ENCODE measurements around the gene LDLRAD4.

Gene LDLRAD4

DNA sequence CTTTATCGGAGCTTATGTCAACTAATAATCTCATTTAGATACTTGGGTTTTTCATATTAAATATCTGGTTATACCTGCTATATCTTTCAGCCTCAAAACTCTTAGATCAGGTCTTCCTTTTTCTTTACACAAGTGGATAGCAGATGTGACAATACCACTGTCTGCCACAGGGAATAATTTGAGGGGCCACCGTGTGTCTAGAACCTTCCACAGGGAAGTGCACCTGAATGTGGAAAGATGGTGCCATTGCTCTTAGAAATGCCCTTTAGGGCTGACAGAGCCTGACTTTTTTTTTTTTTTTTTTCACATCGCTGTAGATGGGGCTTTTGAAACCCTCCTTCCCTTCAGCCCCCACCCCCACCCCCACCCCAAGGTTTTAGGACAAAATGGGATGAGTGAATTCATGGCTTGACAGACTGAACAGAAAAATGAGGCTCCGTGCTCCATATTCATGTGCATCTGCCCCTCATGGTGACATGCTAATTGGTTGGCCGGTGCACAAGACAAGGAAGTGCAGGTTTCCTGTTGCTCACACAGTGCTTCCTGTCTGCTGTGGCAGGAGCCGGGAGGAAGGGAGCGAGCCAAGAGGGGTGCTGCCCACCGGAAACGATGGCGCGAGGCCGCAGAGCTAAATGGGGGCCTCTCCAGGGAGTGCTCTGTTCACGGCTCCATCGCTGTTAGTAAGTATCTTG, 246.0 kb downstream of the LDLRAD4 start:
- Histone ChIP-seq H3K27ac (replicated peaks) (peak overlapping the region; percentile 83), H3K4me3 (replicated peaks; ENCODE audit: insufficient read depth, low read length) (peak overlapping the region; percentile 46), H3K27me3 (ENCODE audit: insufficient read depth, poor library complexity, severe bottlenecking) (no peaks in the 10 kb centered on the region)
- peak; percentile 92 to 96 for DNase-seq (ENCODE audit: low read depth in 1 of 2, low spot score in 1 of 2)
- peak; percentile 90 for TF ChIP-seq SPI1 (IDR thresholded peaks at IDR 0.05; ENCODE audit: borderline replicate concordance, low read depth)
- TF ChIP-seq, protein P1, sequence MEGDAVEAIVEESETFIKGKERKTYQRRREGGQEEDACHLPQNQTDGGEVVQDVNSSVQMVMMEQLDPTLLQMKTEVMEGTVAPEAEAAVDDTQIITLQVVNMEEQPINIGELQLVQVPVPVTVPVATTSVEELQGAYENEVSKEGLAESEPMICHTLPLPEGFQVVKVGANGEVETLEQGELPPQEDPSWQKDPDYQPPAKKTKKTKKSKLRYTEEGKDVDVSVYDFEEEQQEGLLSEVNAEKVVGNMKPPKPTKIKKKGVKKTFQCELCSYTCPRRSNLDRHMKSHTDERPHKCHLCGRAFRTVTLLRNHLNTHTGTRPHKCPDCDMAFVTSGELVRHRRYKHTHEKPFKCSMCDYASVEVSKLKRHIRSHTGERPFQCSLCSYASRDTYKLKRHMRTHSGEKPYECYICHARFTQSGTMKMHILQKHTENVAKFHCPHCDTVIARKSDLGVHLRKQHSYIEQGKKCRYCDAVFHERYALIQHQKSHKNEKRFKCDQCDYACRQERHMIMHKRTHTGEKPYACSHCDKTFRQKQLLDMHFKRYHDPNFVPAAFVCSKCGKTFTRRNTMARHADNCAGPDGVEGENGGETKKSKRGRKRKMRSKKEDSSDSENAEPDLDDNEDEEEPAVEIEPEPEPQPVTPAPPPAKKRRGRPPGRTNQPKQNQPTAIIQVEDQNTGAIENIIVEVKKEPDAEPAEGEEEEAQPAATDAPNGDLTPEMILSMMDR (IDR thresholded peaks at IDR 0.05; ENCODE audit: insufficient read depth, low read length): no peak
- TF ChIP-seq GABPA (IDR thresholded peaks at IDR 0.05; ENCODE audit: low read depth): peak; percentile 81
- TF ChIP-seq, protein P2, sequence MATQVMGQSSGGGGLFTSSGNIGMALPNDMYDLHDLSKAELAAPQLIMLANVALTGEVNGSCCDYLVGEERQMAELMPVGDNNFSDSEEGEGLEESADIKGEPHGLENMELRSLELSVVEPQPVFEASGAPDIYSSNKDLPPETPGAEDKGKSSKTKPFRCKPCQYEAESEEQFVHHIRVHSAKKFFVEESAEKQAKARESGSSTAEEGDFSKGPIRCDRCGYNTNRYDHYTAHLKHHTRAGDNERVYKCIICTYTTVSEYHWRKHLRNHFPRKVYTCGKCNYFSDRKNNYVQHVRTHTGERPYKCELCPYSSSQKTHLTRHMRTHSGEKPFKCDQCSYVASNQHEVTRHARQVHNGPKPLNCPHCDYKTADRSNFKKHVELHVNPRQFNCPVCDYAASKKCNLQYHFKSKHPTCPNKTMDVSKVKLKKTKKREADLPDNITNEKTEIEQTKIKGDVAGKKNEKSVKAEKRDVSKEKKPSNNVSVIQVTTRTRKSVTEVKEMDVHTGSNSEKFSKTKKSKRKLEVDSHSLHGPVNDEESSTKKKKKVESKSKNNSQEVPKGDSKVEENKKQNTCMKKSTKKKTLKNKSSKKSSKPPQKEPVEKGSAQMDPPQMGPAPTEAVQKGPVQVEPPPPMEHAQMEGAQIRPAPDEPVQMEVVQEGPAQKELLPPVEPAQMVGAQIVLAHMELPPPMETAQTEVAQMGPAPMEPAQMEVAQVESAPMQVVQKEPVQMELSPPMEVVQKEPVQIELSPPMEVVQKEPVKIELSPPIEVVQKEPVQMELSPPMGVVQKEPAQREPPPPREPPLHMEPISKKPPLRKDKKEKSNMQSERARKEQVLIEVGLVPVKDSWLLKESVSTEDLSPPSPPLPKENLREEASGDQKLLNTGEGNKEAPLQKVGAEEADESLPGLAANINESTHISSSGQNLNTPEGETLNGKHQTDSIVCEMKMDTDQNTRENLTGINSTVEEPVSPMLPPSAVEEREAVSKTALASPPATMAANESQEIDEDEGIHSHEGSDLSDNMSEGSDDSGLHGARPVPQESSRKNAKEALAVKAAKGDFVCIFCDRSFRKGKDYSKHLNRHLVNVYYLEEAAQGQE (IDR thresholded peaks at IDR 0.05; ENCODE audit: insufficient replicate concordance, low read depth): peak; percentile 69
- TF ChIP-seq POLR2AphosphoS5 (IDR thresholded peaks at IDR 0.05; ENCODE audit: low read depth): peak; percentile 97

DNA sequence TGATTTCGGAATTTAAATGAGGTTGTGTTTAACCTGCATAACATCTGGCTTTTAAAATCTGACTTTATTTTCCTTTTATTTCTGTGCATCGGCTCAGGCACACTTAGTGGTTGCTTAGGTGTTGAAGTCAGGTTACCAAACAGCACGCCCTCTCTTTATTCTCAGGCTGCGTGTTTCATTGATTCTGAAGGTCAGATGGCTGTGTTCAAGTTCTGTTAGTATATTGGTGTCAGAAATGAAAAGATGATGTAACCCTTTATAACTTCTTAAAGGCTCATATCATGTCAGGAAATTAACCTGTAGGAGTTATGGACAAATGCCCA, 246.5 kb downstream of the LDLRAD4 start:
- Histone ChIP-seq H3K27ac (replicated peaks) (peak overlapping the region; percentile 83), H3K4me3 (replicated peaks; ENCODE audit: insufficient read depth, low read length) (peak overlapping the region; percentile 46), H3K27me3 (ENCODE audit: insufficient read depth, poor library complexity, severe bottlenecking) (no peaks in the 10 kb centered on the region)
- peak in 1 of 2 experiments; percentile 47 for DNase-seq (ENCODE audit: low read depth in 1 of 2, low spot score in 1 of 2)
- TF ChIP-seq POLR2AphosphoS5 (IDR thresholded peaks at IDR 0.05; ENCODE audit: low read depth): no peak

DNA sequence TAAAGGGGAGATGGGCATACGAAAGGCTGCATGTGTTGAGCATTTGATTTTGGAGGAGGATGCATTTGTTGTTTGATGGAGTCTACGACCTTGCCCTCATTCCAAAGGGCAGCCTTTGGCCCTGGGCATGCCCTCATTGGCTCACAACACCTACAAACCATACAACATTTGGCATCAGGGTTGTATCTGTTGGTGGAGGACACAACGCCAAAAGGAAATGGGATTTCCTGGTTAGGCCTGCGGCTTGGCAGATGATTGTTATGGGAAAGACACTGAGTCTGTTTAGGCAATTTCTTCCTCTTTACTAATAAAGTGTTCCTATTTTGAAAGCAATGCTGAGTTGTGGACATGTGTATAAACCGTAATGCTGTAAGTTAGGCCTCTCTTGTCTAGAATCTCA, 246.9 kb downstream of the LDLRAD4 start:
- Histone ChIP-seq H3K27me3 (ENCODE audit: insufficient read depth, poor library complexity, severe bottlenecking) (no peaks in the 10 kb centered on the region), H3K27ac (replicated peaks) (peak overlapping the region; percentile 83), H3K4me3 (replicated peaks; ENCODE audit: insufficient read depth, low read length) (peak overlapping the region; percentile 46)
- TF ChIP-seq, protein P1 (IDR thresholded peaks at IDR 0.05; ENCODE audit: insufficient read depth, low read length): no peak
- TF ChIP-seq, protein P2 (IDR thresholded peaks at IDR 0.05; ENCODE audit: insufficient replicate concordance, low read depth): no peak
- TF ChIP-seq POLR2AphosphoS5 (IDR thresholded peaks at IDR 0.05; ENCODE audit: low read depth) (no peak), GABPA (IDR thresholded peaks at IDR 0.05; ENCODE audit: low read depth) (no peak), SPI1 (IDR thresholded peaks at IDR 0.05; ENCODE audit: borderline replicate concordance, low read depth) (no peak)
- peak in 1 of 2 experiments; percentile 69 for DNase-seq (ENCODE audit: low read depth in 1 of 2, low spot score in 1 of 2)

DNA sequence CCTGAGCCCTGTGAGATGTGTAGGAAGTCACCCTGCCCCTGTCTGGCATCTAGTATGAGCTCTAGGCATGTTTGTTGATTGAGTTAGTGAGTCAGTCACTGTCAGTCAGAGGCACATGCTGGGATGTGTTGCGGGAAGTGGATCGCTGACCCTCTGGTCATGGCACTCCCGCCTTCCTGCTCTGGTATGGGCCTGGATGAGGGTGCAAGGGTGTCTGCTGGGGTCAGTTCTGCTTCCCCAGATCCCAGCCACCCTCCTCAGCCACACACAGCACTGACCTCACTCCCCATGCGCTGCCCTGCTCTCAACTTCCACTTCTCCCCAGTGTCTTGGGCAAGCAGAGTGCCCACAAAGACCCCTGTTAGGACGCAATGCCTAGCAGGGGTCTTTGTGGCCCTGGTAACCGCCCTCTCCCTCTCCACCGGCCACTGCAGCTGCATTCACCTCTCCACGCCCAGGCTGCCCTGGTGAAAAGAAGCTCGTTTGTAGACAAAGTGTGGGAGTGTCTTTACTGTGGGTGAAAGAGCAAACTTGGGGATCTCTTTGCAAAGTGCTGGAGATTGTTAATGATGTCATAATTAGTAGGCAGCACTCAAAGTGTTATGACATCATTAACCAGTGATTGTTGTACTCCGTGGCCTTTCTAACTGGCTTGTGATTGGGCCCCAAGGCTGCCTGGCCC, 252.1 kb downstream of the LDLRAD4 start:
- Histone ChIP-seq H3K27ac (replicated peaks) (no peak overlapping the region), H3K4me3 (replicated peaks; ENCODE audit: insufficient read depth, low read length) (no peak overlapping the region), H3K27me3 (ENCODE audit: insufficient read depth, poor library complexity, severe bottlenecking) (no peaks in the 10 kb centered on the region)
- DNase-seq (ENCODE audit: low read depth in 1 of 2, low spot score in 1 of 2): no peak
- TF ChIP-seq, protein P2 (IDR thresholded peaks at IDR 0.05; ENCODE audit: insufficient replicate concordance, low read depth): no peak
- TF ChIP-seq POLR2AphosphoS5 (IDR thresholded peaks at IDR 0.05; ENCODE audit: low read depth) (no peak), GABPA (IDR thresholded peaks at IDR 0.05; ENCODE audit: low read depth) (no peak), SPI1 (IDR thresholded peaks at IDR 0.05; ENCODE audit: borderline replicate concordance, low read depth) (no peak)
- TF ChIP-seq, protein P1 (IDR thresholded peaks at IDR 0.05; ENCODE audit: insufficient read depth, low read length): no peak

Data from HL-60 (cell line).